GM06990 (cell line): Measurements from ENCODE around the gene SST.

Experiments
- DNase-seq: peaks from one replicate; pipeline ENCODE4 v3.0.0-alpha.2; 2011; ENCODE audit not compliant: insufficient read length; ENCODE audit errors: extremely low read depth
- H3K27me3 ChIP-seq: replicated peaks from 2 replicates; pipeline ENCODE4 v1.6.0; 2011; ENCODE audit warnings: low read length; ENCODE audit not compliant: control insufficient read depth, insufficient read depth
- H3K36me3 ChIP-seq: 2 replicates; pipeline ENCODE4 v1.5.1; 2011; ENCODE audit warnings: low read length; ENCODE audit not compliant: control insufficient read depth, insufficient read depth
- H3K4me3 ChIP-seq: replicated peaks from 2 replicates; pipeline ENCODE4 v1.5.1; 2011; ENCODE audit warnings: low read depth, mild to moderate bottlenecking, control low read depth, low read length
- TF ChIP-seq, protein P1 (sequence below): IDR thresholded peaks from 2 replicates; pipeline ENCODE4 v1.5.1; 2011; ENCODE audit warnings: low read length, control low read depth, mild to moderate bottlenecking, inconsistent platforms; ENCODE audit not compliant: insufficient read depth, poor library complexity, severe bottlenecking

Gene SST

DNA sequence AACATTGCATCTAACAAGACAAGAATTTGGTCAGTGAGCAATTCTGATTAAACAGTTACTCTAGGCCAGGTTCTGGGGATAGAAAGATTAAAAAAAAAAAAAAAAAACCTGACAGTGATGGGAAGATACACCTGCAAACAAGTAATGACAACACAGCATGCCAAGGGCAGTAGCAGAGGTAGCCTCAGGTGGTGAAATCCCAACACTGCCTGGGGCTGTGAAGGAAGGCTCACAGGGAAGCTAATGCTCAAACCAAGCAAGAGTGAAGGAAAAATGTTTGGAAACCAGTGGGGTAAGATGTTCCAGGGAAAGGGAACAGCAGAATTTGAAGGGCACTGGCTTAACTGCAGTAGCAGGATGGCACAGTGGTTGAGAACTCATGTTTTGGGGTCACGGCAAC, 23.2 kb upstream of the SST start:
- Histone ChIP-seq H3K27me3 (no peaks in the 10 kb centered on the region), H3K36me3 (no peaks in the 10 kb centered on the region), H3K4me3 (no peak overlapping the region)
- DNase-seq = no peak
- TF ChIP-seq, protein P1, sequence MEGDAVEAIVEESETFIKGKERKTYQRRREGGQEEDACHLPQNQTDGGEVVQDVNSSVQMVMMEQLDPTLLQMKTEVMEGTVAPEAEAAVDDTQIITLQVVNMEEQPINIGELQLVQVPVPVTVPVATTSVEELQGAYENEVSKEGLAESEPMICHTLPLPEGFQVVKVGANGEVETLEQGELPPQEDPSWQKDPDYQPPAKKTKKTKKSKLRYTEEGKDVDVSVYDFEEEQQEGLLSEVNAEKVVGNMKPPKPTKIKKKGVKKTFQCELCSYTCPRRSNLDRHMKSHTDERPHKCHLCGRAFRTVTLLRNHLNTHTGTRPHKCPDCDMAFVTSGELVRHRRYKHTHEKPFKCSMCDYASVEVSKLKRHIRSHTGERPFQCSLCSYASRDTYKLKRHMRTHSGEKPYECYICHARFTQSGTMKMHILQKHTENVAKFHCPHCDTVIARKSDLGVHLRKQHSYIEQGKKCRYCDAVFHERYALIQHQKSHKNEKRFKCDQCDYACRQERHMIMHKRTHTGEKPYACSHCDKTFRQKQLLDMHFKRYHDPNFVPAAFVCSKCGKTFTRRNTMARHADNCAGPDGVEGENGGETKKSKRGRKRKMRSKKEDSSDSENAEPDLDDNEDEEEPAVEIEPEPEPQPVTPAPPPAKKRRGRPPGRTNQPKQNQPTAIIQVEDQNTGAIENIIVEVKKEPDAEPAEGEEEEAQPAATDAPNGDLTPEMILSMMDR = no peak

DNA sequence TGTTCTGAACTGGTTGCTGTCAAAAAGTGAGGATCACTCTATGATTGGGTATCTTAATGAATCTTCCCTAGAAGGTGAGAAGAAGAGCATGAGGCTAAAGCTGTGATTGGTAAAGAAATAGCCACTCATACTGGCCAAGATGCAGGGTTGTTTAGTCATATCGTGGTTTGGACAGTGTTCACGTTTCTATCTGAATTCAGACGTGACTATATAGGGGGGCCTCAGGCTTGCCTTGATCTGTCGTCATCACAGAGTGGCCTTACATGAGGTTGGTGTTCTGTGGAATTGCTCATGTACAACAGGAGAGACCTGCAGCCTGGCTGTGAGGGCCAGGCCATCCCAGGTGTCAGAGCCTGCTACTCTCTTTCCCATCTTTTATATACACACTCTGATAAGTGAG, 19.8 kb upstream of the SST start:
- Histone ChIP-seq H3K4me3 (no peak overlapping the region), H3K36me3 (no peaks in the 10 kb centered on the region), H3K27me3 (no peaks in the 10 kb centered on the region; the same call in 1 of the 2 replicates)
- DNase-seq = no peak
- TF ChIP-seq, protein P1 = no peak

DNA sequence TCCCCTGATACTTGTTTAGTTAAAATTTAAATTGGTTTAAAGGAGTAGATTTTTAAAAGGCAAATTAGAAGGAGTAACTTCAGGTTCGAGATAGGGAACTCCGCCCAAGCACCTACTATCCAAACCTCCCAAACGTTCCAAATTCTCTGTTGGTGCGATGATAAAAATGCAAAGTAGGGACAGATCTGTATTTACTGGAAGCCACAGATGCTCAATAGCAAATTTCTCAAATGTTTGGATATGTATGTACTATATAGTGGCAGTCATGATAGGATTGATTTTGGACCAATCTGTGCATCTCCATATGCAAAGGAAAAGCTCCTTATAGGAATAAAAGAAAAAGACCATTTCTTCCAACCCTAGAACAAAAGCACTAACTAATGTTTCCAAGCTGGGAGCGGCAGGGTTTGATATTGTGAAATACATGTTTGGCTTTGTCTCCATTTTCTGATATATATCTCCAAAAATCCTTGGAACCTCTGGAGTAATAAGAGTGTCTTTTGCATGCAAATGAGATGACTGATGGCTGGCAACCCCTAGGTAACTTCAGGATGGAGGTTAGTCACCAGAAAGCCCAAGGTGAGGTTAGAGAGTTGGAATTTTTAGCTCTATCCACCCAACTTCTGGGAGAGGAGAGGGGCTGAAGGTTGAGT, 16.6 kb upstream of the SST start:
- TF ChIP-seq, protein P1 = no peak
- H3K4me3 ChIP-seq = no peak overlapping the region
- no peaks in the 10 kb centered on the region; the same call in 1 of the 2 replicates for H3K27me3 ChIP-seq

GRCh38 chr3:187685948-187686347, 15.8 kb upstream of the SST start:
- H3K4me3 ChIP-seq = no peak overlapping the region
- no peak for DNase-seq

More for the DNA sequence above, 16.6 kb upstream of the SST start:
- DNase-seq = no peak
- no peaks in the 10 kb centered on the region for H3K36me3 ChIP-seq

GRCh38 chr3:187684880-187685279, 14.7 kb upstream of the SST start:
- TF ChIP-seq, protein P1 = no peak
- DNase-seq = no peak
- H3K27me3 ChIP-seq = no peaks in the 10 kb centered on the region; the same call in 1 of the 2 replicates
- H3K36me3 ChIP-seq = no peaks in the 10 kb centered on the region
- H3K4me3 ChIP-seq = no peak overlapping the region

More at GRCh38 chr3:187685948-187686347, 15.8 kb upstream of the SST start:
- no peaks in the 10 kb centered on the region; the same call in 1 of the 2 replicates for H3K27me3 ChIP-seq
- H3K36me3 ChIP-seq = no peaks in the 10 kb centered on the region
- TF ChIP-seq, protein P1 = no peak
